ENCODE measurements around the gene ZC3H12A. TPM values are rescaled to one million over a fixed set of nuclear protein-coding genes. Genes with fewer than 3 reads are reported as not detected.

ZC3H12A gene
- total and polyA plus RNA-seq, 2 experiments from 2014 or later: 9.0 to 9.3 TPM

DNA sequence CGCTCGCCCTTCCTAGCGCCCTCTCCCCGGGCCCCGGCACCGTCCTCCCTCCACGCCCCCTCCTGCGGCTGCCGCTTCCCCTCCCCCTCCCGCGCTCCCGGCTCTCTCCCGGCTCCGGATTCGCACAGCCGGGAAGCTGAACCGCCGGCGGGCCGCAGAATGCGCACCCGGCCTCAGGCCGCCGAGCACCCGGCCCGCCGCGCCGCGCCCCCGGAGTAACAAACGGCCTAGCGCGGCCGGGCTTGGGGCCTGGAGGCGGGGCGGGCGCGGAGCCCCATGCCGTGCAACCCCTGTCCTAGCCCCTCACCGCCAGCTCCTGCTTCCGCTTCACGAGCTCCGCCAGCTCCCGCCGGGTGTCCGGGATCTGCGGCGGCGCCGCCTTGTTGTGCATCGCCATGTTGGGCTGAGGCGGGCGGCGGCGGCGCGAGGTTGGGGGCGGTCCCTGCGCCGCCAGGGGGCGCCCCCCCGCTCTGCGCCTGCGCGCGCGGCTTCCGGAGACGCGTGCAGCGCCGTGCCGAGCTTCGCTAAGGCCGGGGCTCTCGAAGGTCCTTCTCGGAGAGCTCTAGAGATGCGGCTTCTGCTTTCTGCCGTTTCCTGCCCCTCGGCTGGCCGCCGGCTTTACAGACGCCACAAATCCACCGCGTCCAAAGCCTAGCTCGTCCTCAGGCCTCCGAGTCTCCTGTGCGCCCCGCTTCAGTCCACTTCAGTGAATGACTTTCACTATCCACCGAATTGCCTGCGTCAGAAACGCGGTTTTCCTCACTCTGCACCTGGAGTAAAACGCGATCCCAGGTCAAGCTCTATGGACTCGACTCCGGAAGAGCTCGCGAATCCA lies 40.2 kb downstream of the ZC3H12A start, which contains the start of gene MEAF6:
Gene MEAF6, minus strand, starts transcription at position 417 of the 835 bp plus-strand sequence. Its CDS starts 20 bp downstream, at position 397.
- H3F3A ChIP-seq (replicated peaks; ENCODE audit: low read depth): peaks cover 14% of the 10 kb centered on the region; the same call in 1 of the 2 replicates

GRCh38 chr1:37515185-37516034 lies 41.0 kb downstream of the ZC3H12A start:
- Mint-ChIP-seq H3K4me3 (peak overlapping the region; percentile 91), H3K27me3 (ENCODE audit: insufficient read depth, low read depth, poor library complexity) (peaks cover 20% of the 10 kb centered on the region), H3K36me3 (ENCODE audit: low read depth) (peaks cover 16% of the 10 kb centered on the region), H3K27ac (peak overlapping the region; percentile 99), H3K9me3 (no peaks in the 10 kb centered on the region), H3K4me1 (peaks cover 18% of the 10 kb centered on the region)
- Histone ChIP-seq H3K9me2 (ENCODE audit: insufficient read depth) (no peaks in the 10 kb centered on the region), H3K4me3 (peak overlapping the region; percentile 86), H3K36me3 (ENCODE audit: insufficient read depth) (no peaks in the 10 kb centered on the region; the same call in 1 of the 2 replicates), H2AFZ (peak overlapping the region; percentile 80; the same call in 1 of the 2 replicates), H3K27ac (ENCODE audit: low read depth) (peak overlapping the region; percentile 98), H3K4me1 (ENCODE audit: insufficient read depth) (peaks cover 19% of the 10 kb centered on the region), H3K4me2 (peak overlapping the region; percentile 89), H3K27me3 (ENCODE audit: insufficient read depth) (no peaks in the 10 kb centered on the region), H3F3A (replicated peaks; ENCODE audit: low read depth) (peaks cover 14% of the 10 kb centered on the region; the same call in 1 of the 2 replicates), H4K20me1 (replicated peaks; ENCODE audit: insufficient read depth) (peaks cover 6% of the 10 kb centered on the region), H3K79me2 (replicated peaks; ENCODE audit: insufficient read depth) (peaks cover 33% of the 10 kb centered on the region)
- DNase-seq (ENCODE audit: low spot score) (no peak), ATAC-seq (no peak)
- TF ChIP-seq, protein P1, sequence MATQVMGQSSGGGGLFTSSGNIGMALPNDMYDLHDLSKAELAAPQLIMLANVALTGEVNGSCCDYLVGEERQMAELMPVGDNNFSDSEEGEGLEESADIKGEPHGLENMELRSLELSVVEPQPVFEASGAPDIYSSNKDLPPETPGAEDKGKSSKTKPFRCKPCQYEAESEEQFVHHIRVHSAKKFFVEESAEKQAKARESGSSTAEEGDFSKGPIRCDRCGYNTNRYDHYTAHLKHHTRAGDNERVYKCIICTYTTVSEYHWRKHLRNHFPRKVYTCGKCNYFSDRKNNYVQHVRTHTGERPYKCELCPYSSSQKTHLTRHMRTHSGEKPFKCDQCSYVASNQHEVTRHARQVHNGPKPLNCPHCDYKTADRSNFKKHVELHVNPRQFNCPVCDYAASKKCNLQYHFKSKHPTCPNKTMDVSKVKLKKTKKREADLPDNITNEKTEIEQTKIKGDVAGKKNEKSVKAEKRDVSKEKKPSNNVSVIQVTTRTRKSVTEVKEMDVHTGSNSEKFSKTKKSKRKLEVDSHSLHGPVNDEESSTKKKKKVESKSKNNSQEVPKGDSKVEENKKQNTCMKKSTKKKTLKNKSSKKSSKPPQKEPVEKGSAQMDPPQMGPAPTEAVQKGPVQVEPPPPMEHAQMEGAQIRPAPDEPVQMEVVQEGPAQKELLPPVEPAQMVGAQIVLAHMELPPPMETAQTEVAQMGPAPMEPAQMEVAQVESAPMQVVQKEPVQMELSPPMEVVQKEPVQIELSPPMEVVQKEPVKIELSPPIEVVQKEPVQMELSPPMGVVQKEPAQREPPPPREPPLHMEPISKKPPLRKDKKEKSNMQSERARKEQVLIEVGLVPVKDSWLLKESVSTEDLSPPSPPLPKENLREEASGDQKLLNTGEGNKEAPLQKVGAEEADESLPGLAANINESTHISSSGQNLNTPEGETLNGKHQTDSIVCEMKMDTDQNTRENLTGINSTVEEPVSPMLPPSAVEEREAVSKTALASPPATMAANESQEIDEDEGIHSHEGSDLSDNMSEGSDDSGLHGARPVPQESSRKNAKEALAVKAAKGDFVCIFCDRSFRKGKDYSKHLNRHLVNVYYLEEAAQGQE (IDR thresholded peaks at IDR 0.05; ENCODE audit: unreplicated experiment): no peak
- TF ChIP-seq POLR2AphosphoS5 (IDR thresholded peaks at IDR 0.05; ENCODE audit: low read depth) (no peak), EZH2phosphoT487 (IDR thresholded peaks at IDR 0.05; ENCODE audit: unreplicated experiment) (no peak), CREB1 (CRISPR knock-in tag; IDR thresholded peaks at IDR 0.05; ENCODE audit: low read depth) (no peak), EZH2 (IDR thresholded peaks at IDR 0.05; ENCODE audit: low read depth, unreplicated experiment) (no peak), NANOG (IDR thresholded peaks at IDR 0.05; ENCODE audit: borderline replicate concordance) (no peak), JUNB (IDR thresholded peaks at IDR 0.05; ENCODE audit: unreplicated experiment) (no peak), ZNF114 (CRISPR knock-in tag; IDR thresholded peaks at IDR 0.05) (no peak), ZNF331 (CRISPR knock-in tag; IDR thresholded peaks at IDR 0.05; ENCODE audit: low read depth) (no peak)
- TF ChIP-seq, protein P2, sequence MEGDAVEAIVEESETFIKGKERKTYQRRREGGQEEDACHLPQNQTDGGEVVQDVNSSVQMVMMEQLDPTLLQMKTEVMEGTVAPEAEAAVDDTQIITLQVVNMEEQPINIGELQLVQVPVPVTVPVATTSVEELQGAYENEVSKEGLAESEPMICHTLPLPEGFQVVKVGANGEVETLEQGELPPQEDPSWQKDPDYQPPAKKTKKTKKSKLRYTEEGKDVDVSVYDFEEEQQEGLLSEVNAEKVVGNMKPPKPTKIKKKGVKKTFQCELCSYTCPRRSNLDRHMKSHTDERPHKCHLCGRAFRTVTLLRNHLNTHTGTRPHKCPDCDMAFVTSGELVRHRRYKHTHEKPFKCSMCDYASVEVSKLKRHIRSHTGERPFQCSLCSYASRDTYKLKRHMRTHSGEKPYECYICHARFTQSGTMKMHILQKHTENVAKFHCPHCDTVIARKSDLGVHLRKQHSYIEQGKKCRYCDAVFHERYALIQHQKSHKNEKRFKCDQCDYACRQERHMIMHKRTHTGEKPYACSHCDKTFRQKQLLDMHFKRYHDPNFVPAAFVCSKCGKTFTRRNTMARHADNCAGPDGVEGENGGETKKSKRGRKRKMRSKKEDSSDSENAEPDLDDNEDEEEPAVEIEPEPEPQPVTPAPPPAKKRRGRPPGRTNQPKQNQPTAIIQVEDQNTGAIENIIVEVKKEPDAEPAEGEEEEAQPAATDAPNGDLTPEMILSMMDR (conservative IDR thresholded peaks at IDR 0.05; ENCODE audit: low read depth in 2 of 2): no peak

More for the DNA sequence above, 40.2 kb downstream of the ZC3H12A start, which contains the start of gene MEAF6:
- H3K27ac Mint-ChIP-seq: peak within 1 kb of the TSS; percentile 99
- Histone ChIP-seq H3K9me2 (ENCODE audit: insufficient read depth) (no peaks in the 10 kb centered on the region), H4K20me1 (replicated peaks; ENCODE audit: insufficient read depth) (peaks cover 6% of the 10 kb centered on the region), H2AFZ (peak within 1 kb of the TSS; percentile 80; the same call in 1 of the 2 replicates), H3K4me1 (ENCODE audit: insufficient read depth) (peaks cover 19% of the 10 kb centered on the region), H3K4me3 (peak within 1 kb of the TSS; percentile 86), H3K79me2 (replicated peaks; ENCODE audit: insufficient read depth) (peaks cover 33% of the 10 kb centered on the region), H3K27me3 (ENCODE audit: insufficient read depth) (no peaks in the 10 kb centered on the region), H3K36me3 (ENCODE audit: insufficient read depth) (no peaks in the 10 kb centered on the region; the same call in 1 of the 2 replicates), H3K27ac (ENCODE audit: low read depth) (peak within 1 kb of the TSS; percentile 98), H3K4me2 (peak within 1 kb of the TSS; percentile 89)
- no peaks in the 10 kb centered on the region for H3K9me3 Mint-ChIP-seq
- peak within 1 kb of the TSS; percentile 91 for H3K4me3 Mint-ChIP-seq
- TF ChIP-seq, protein P2 (conservative IDR thresholded peaks at IDR 0.05; ENCODE audit: low read depth in 2 of 2): peak; percentile 51 to 62
- TF ChIP-seq POLR2AphosphoS5 (IDR thresholded peaks at IDR 0.05; ENCODE audit: low read depth) (peak; percentile 67), ZNF331 (CRISPR knock-in tag; IDR thresholded peaks at IDR 0.05; ENCODE audit: low read depth) (no peak), NANOG (IDR thresholded peaks at IDR 0.05; ENCODE audit: borderline replicate concordance) (no peak), STAT1 (IDR thresholded peaks at IDR 0.05; ENCODE audit: unreplicated experiment) (no peak), EZH2 (IDR thresholded peaks at IDR 0.05; ENCODE audit: low read depth, unreplicated experiment) (no peak)
- peaks cover 15% of the 10 kb centered on the region for H3K27me3 Mint-ChIP-seq (ENCODE audit: insufficient read depth, low read depth, poor library complexity)
- peaks cover 16% of the 10 kb centered on the region for H3K36me3 Mint-ChIP-seq (ENCODE audit: low read depth)
- peak; percentile 88 for DNase-seq (ENCODE audit: low spot score)
- peak; percentile 93 for ATAC-seq
- peaks cover 18% of the 10 kb centered on the region for H3K4me1 Mint-ChIP-seq

All from GM23338 (cell line).